ENCODE results near the gene TIPRL. TPM values are rescaled to one million over a fixed set of nuclear protein-coding genes. Genes with fewer than 3 reads are reported as not detected.
"Not testable (repeated sequence)": the region's sequence is repeated elsewhere in the genome, so short reads cannot be mapped to it uniquely, and the experiment has no call there.

The TIPRL gene
- total RNA-seq, 1 donor from 2014 or later: 24.3 TPM

- intact Hi-C loops (cut with DNase I): no loop called here
- ATAC-seq: no peak
These were observed 20.3 kb downstream of the TIPRL start for GRCh38 chr1:168199056-168199455.

GRCh38 chr1:168202941-168203654 is 24.3 kb downstream of the TIPRL start:
- intact Hi-C loops (cut with DNase I): no loop called here
- ATAC-seq (peak; percentile 97), DNase-seq (ENCODE audit: low spot score) (no peak)

More at GRCh38 chr1:168199056-168199455, 20.3 kb downstream of the TIPRL start:
- no peak for DNase-seq (ENCODE audit: low spot score)

- ATAC-seq (no peak), DNase-seq (ENCODE audit: low spot score) (no peak)
- intact Hi-C loops (cut with DNase I): no loop called here
These were observed 27.3 kb downstream of the TIPRL start for GRCh38 chr1:168206111-168206510.

GRCh38 chr1:168207673-168208072 is 28.9 kb downstream of the TIPRL start:
- intact Hi-C loops (cut with DNase I); ATAC-seq; DNase-seq (ENCODE audit: low spot score): not testable (repeated sequence)

GRCh38 chr1:168210312-168210711 is 31.6 kb downstream of the TIPRL start:
- DNase-seq (ENCODE audit: low spot score) (no peak), ATAC-seq (no peak)
- intact Hi-C loops (cut with DNase I): no loop called here

- DNase-seq (ENCODE audit: low spot score) (no peak), ATAC-seq (no peak)
- intact Hi-C loops (cut with DNase I): no loop called here
These were observed 34.6 kb downstream of the TIPRL start for GRCh38 chr1:168213349-168213748.

- DNase-seq (ENCODE audit: low spot score) (no peak), ATAC-seq (peak; percentile 87)
- intact Hi-C loops (cut with DNase I): no loop called here
These were observed 37.4 kb downstream of the TIPRL start for GRCh38 chr1:168216171-168216570.

- DNase-seq (ENCODE audit: low spot score): no peak
- intact Hi-C loops (cut with DNase I): no loop called here
- no peak for ATAC-seq
These were observed 38.9 kb downstream of the TIPRL start for GRCh38 chr1:168217664-168218063.

GRCh38 chr1:168218658-168219057 is 39.9 kb downstream of the TIPRL start:
- intact Hi-C loops (cut with DNase I): no loop called here
- ATAC-seq (no peak), DNase-seq (ENCODE audit: low spot score) (no peak)

GRCh38 chr1:168220470-168220871 is 41.7 kb downstream of the TIPRL start:
- intact Hi-C loops (cut with DNase I): no loop called here
- DNase-seq (ENCODE audit: low spot score) (no peak), ATAC-seq (no peak)

GRCh38 chr1:168221275-168221674 is 42.5 kb downstream of the TIPRL start:
- ATAC-seq (no peak), DNase-seq (ENCODE audit: low spot score) (no peak)
- intact Hi-C loops (cut with DNase I): no loop called here

- DNase-seq (ENCODE audit: low spot score) (no peak), ATAC-seq (no peak)
- intact Hi-C loops (cut with DNase I): no loop called here
These were observed 44.5 kb downstream of the TIPRL start for GRCh38 chr1:168223261-168223660.

GRCh38 chr1:168223681-168224540 is 45.1 kb downstream of the TIPRL start:
- no peak for DNase-seq (ENCODE audit: low spot score)
- intact Hi-C loops (cut with DNase I): no loop called here
- ATAC-seq: no peak

- DNase-seq (ENCODE audit: low spot score) (no peak), ATAC-seq (no peak)
- intact Hi-C loops (cut with DNase I): no loop called here
These were observed 46.2 kb downstream of the TIPRL start for GRCh38 chr1:168224991-168225390.

GRCh38 chr1:168225476-168226190 is 46.9 kb downstream of the TIPRL start, which contains the start of gene SFT2D2:
Gene SFT2D2 (plus strand): TSS chr1:168226004. CDS start chr1:168226080, 76 bp downstream.
- DNase-seq (ENCODE audit: low spot score) (peak; percentile 86), ATAC-seq (peak; percentile 95)
- intact Hi-C loops (cut with DNase I): no loop called here

- ATAC-seq: no peak
- intact Hi-C loops (cut with DNase I): no loop called here
- DNase-seq (ENCODE audit: low spot score): no peak
These were observed 48.9 kb downstream of the TIPRL start for GRCh38 chr1:168227620-168228019.

- no peak for ATAC-seq
- DNase-seq (ENCODE audit: low spot score): no peak
- intact Hi-C loops (cut with DNase I): no loop called here
These were observed 51.1 kb downstream of the TIPRL start for GRCh38 chr1:168229893-168230292.

- ATAC-seq (no peak), DNase-seq (ENCODE audit: low spot score) (no peak)
- intact Hi-C loops (cut with DNase I): no loop called here
These were observed 51.9 kb downstream of the TIPRL start for GRCh38 chr1:168230709-168231108.

GRCh38 chr1:168234846-168235547 is 56.2 kb downstream of the TIPRL start:
- no peak for DNase-seq (ENCODE audit: low spot score)
- intact Hi-C loops (cut with DNase I): no loop called here
- peak; percentile 63 for ATAC-seq
